IMR-90 (cell line): ENCODE measurements around the gene RNF215. TPM values are rescaled to one million over a fixed set of nuclear protein-coding genes. Genes with fewer than 3 reads are reported as not detected.

Experiments used
- ATAC-seq: fragments of 200-7000 bp; cut with Tn5 transposase; 2 replicates; pipeline ENCODE4 v1.9.1; 2020; ENCODE audit warnings: low read depth, mild to moderate bottlenecking, moderate library complexity
- BruUV-seq: library from RNA; stranded (reverse); fragments of 400-500 nt; replicated peaks from 2 replicates; lab custom pipeline; 2021; lab: Mats Ljungman, UMichigan
- CTCF ChIA-PET: fragments of 300-600 bp; formaldehyde crosslinking; extraction: SDS; loops from one replicate; lab custom pipeline; 2021; ENCODE audit warnings: antibody characterized with exemption; lab: Yijun Ruan, JAX
- POLR2A ChIA-PET: fragments of 300-600 bp; sonication (Branson Sonifier 250); formaldehyde crosslinking; loops from one replicate; lab custom pipeline; 2022; ENCODE audit warnings: antibody characterized with exemption; ENCODE audit not compliant: unreplicated experiment; lab: Charles Lee
- DNase-seq: peaks from one replicate; pipeline ENCODE4 v3.0.0; 2013
- H2AFZ ChIP-seq: replicated peaks from 2 replicates; pipeline ENCODE3; 2013; ENCODE audit warnings: low read length, mild to moderate bottlenecking; ENCODE audit not compliant: poor library complexity
- H2AK5ac ChIP-seq: 2 replicates; pipeline ENCODE4 v1.6.1; 2013; ENCODE audit warnings: low read depth, low read length, inconsistent platforms
- H2AK9ac ChIP-seq: replicated peaks from 2 replicates; pipeline ENCODE3; 2013; ENCODE audit warnings: mild to moderate bottlenecking, low read depth, low read length, moderate library complexity; ENCODE audit not compliant: poor library complexity
- H2BK120ac ChIP-seq: 2 replicates; pipeline ENCODE4 v1.6.1; 2013; ENCODE audit warnings: low read depth, low read length, inconsistent platforms
- H2BK15ac ChIP-seq: 3 replicates; pipeline ENCODE4 v1.6.1; 2013; ENCODE audit warnings: low read depth, low read length, inconsistent platforms
- H2BK20ac ChIP-seq: 2 replicates; pipeline ENCODE4 v1.6.1; 2013; ENCODE audit warnings: low read depth, mild to moderate bottlenecking, inconsistent platforms, low read length, moderate library complexity
- H2BK5ac ChIP-seq: 2 replicates; pipeline ENCODE4 v1.6.1; 2013; ENCODE audit warnings: mild to moderate bottlenecking, low read depth, low read length, inconsistent platforms; ENCODE audit not compliant: poor library complexity, severe bottlenecking
- H3K14ac ChIP-seq: replicated peaks from 2 replicates; pipeline ENCODE4 v1.6.1; 2013; ENCODE audit warnings: low read depth, low read length, inconsistent platforms
- H3K18ac ChIP-seq: 2 replicates; pipeline ENCODE4 v1.6.1; 2013; ENCODE audit warnings: low read depth, low read length, control low read depth
- H3K23ac ChIP-seq: 2 replicates; pipeline ENCODE4 v1.6.1; 2013; ENCODE audit warnings: low read depth, low read length, inconsistent platforms
- H3K27ac ChIP-seq: 2 replicates; pipeline ENCODE4 v1.5.1; 2013; ENCODE audit warnings: mild to moderate bottlenecking, control low read depth, low read length; ENCODE audit not compliant: insufficient read depth
- H3K27me3 ChIP-seq: 2 replicates; pipeline ENCODE4 v1.6.1; 2013; ENCODE audit warnings: low read length; ENCODE audit not compliant: control insufficient read depth, insufficient read depth
- H3K36me3 ChIP-seq: 2 replicates; pipeline ENCODE4 v1.6.1; 2013; ENCODE audit warnings: low read length, mixed read lengths; ENCODE audit not compliant: control insufficient read depth, insufficient read depth
- H3K4ac ChIP-seq: 2 replicates; pipeline ENCODE4 v1.6.1; 2013; ENCODE audit warnings: low read depth, low read length, inconsistent platforms
- H3K4me1 ChIP-seq: 2 replicates; pipeline ENCODE4 v1.6.1; 2013; ENCODE audit warnings: low read length, mixed read lengths; ENCODE audit not compliant: control insufficient read depth, insufficient read depth
- H3K4me2 ChIP-seq: 2 replicates; pipeline ENCODE4 v1.6.1; 2013; ENCODE audit warnings: low read depth, mild to moderate bottlenecking, control low read depth, low read length, moderate library complexity
- H3K4me3 ChIP-seq: 2 replicates; pipeline ENCODE4 v1.5.1; 2013; ENCODE audit warnings: low read depth, mild to moderate bottlenecking, control low read depth, low read length, moderate library complexity; ENCODE audit not compliant: insufficient read depth
- H3K56ac ChIP-seq: 2 replicates; pipeline ENCODE4 v1.6.1; 2013; ENCODE audit warnings: low read length, inconsistent platforms; ENCODE audit not compliant: insufficient read depth; ENCODE audit errors: extremely low read depth
- H3K79me1 ChIP-seq, 2 experiments: 2 replicates each; pipeline ENCODE4 v1.6.1; 2013; ENCODE audit warnings: low read length in 2 of 2, inconsistent platforms in 1 of 2, low read depth in 1 of 2
- H3K9ac ChIP-seq: 2 replicates; pipeline ENCODE4 v1.6.1; 2013; ENCODE audit warnings: low read depth, low read length, control low read depth
- H3K9me1 ChIP-seq: 2 replicates; pipeline ENCODE4 v1.6.1; 2013; ENCODE audit warnings: low read length, inconsistent platforms; ENCODE audit not compliant: insufficient read depth
- H3K9me3 ChIP-seq: 2 replicates; pipeline ENCODE4 v1.6.1; 2013; ENCODE audit warnings: low read length; ENCODE audit not compliant: control insufficient read depth, insufficient read depth
- H4K20me1 ChIP-seq: 2 replicates; pipeline ENCODE4 v1.6.1; 2013; ENCODE audit warnings: low read length, inconsistent platforms; ENCODE audit not compliant: insufficient read depth
- H4K5ac ChIP-seq: 2 replicates; pipeline ENCODE4 v1.6.1; 2013; ENCODE audit warnings: mild to moderate bottlenecking, low read depth, low read length, control low read depth
- H4K8ac ChIP-seq, 2 experiments: 2 replicates each; pipeline ENCODE4 v1.6.1; 2013; ENCODE audit warnings: low read depth in 2 of 2, low read length in 2 of 2, control low read depth in 1 of 2, inconsistent platforms in 1 of 2
- H4K91ac ChIP-seq: 2 replicates; pipeline ENCODE4 v1.6.1; 2013; ENCODE audit warnings: low read depth, low read length, inconsistent platforms; ENCODE audit not compliant: insufficient read depth
- BHLHE40 ChIP-seq: fragments of 150-350 bp; IDR thresholded peaks from 2 replicates; pipeline ENCODE4 v1.6.1; 2016; ENCODE audit warnings: mild to moderate bottlenecking, low read depth, low read length
- CEBPB ChIP-seq: IDR thresholded peaks from 2 replicates; pipeline ENCODE4 v1.6.1; 2012; ENCODE audit warnings: low read depth, low read length, improper control_type of control experiment
- CHD1 ChIP-seq: IDR thresholded peaks from 2 replicates; pipeline ENCODE4 v1.6.1; 2012; ENCODE audit warnings: low read depth, low read length, improper control_type of control experiment
- FOS ChIP-seq: fragments of 150-350 bp; IDR thresholded peaks from 2 replicates; pipeline ENCODE4 v1.6.1; 2016; ENCODE audit warnings: low read depth, low read length
- MXI1 ChIP-seq: IDR thresholded peaks from 2 replicates; pipeline ENCODE4 v1.6.1; 2012; ENCODE audit warnings: low read depth, mild to moderate bottlenecking, low read length, moderate library complexity, borderline replicate concordance
- POLR2A ChIP-seq: IDR thresholded peaks from 2 replicates; pipeline ENCODE4 v1.6.1; 2012; ENCODE audit warnings: mild to moderate bottlenecking, low read depth, low read length
- RAD21 ChIP-seq: IDR thresholded peaks from 2 replicates; pipeline ENCODE4 v1.6.1; 2012; ENCODE audit warnings: low read length, improper control_type of control experiment
- RCOR1 ChIP-seq: IDR thresholded peaks from 2 replicates; pipeline ENCODE4 v1.6.1; 2012; ENCODE audit warnings: mild to moderate bottlenecking, low read length, improper control_type of control experiment; ENCODE audit not compliant: insufficient replicate concordance
- RFX5 ChIP-seq: IDR thresholded peaks from 2 replicates; pipeline ENCODE4 v1.8.0; 2012; ENCODE audit warnings: low read depth, mild to moderate bottlenecking, low read length, moderate library complexity
- SMC3 ChIP-seq: fragments of 150-350 bp; IDR thresholded peaks from 2 replicates; pipeline ENCODE4 v1.6.1; 2016; ENCODE audit warnings: low read depth, mild to moderate bottlenecking, antibody characterized with exemption, low read length, moderate library complexity
- USF2 ChIP-seq: fragments of 150-350 bp; IDR thresholded peaks from 2 replicates; pipeline ENCODE4 v1.6.1; 2017; ENCODE audit warnings: mild to moderate bottlenecking, antibody characterized with exemption, low read length, low read depth
- WGBS, 2 experiments: methylation state at CpG; one replicate each; pipeline versions ENCODE4 v1.1.5 to v1.1.7; 2013; ENCODE audit warnings: missing lambda C conversion rate in 2 of 2; ENCODE audit not compliant: insufficient read length in 1 of 2; ENCODE audit errors: extremely low coverage in 2 of 2; 5-methylcytosine and 5-hydroxymethylcytosine counted together
- dilution Hi-C: fragments of 300-500 bp; cut with HindIII; formaldehyde crosslinking; loops from one replicate; pipeline ENCODE4 v1.14.3; 2018; ENCODE audit warnings: low sequenced_read_pairs; ENCODE audit not compliant: unreplicated experiment
- in situ Hi-C: fragments of 300-500 bp; cut with MboI; formaldehyde crosslinking; loops from 3 replicates; pipeline ENCODE4 v1.14.3; 2019; ENCODE audit warnings: low sequenced_read_pairs, inconsistent platforms, mixed read lengths
- intact Hi-C: fragments of 100-400 bp; cut with micrococcal nuclease; formaldehyde crosslinking; loops from 2 replicates; pipeline ENCODE4 v1.10.0; 2022
- polyA plus RNA-seq, 3 experiments: library from polyadenylated mRNA; depleted of rRNA; stranded (reverse); fragments of >200 nt; gene quantifications; 2 replicates each; pipeline ENCODE4 v1.2.3, GENCODE V29; 2012; ENCODE audit warnings: low replicate concordance in 1 of 3
- total RNA-seq: library from RNA; depleted of rRNA; stranded (reverse); fragments of >200 nt; gene quantifications from 2 replicates; pipeline ENCODE4 v1.2.3, GENCODE V29; 2012

The RNF215 gene
- total and polyA plus RNA-seq, 2 of the 4 experiments (the other 2 are of a cell fraction), result 15.8 to 21.9 TPM

- dilution Hi-C loops (no loop called here), in situ Hi-C loops (no loop called here), intact Hi-C loops (no loop called here)
- H3K79me1 ChIP-seq, result no peaks in the 10 kb centered on the region
- H3K27me3 ChIP-seq, result peaks cover 6% of the 10 kb centered on the region; the same call in 1 of the 2 replicates
- WGBS, 2 experiments, result no CpG with 5 or more reads among the region's 1 CpG
- no peak overlapping the region for H4K5ac ChIP-seq
- H2AK9ac ChIP-seq, result peak overlapping the region; percentile 47
- H3K4ac ChIP-seq, result no peak overlapping the region
- H2AFZ ChIP-seq, result no peak overlapping the region
- ChIA-PET POLR2A (no interaction called here), CTCF (no interaction called here)
- no peak overlapping the region for H4K8ac ChIP-seq
- H3K23ac ChIP-seq, result no peak overlapping the region
- no peaks in the 10 kb centered on the region for H3K9me3 ChIP-seq
- H2BK15ac ChIP-seq, result no peak overlapping the region
- TF ChIP-seq RCOR1, result no peak
- TF ChIP-seq USF2, result no peak
- TF ChIP-seq SMC3, result no peak
- no peak for TF ChIP-seq RAD21
- no peak for TF ChIP-seq RFX5
- no peak for TF ChIP-seq BHLHE40
- TF ChIP-seq FOS, result no peak
- TF ChIP-seq CEBPB, result no peak
- no peak for TF ChIP-seq MXI1
- no peak for TF ChIP-seq CHD1
- TF ChIP-seq POLR2A, result no peak
- no peak overlapping the region for H3K4me2 ChIP-seq
- H2AK5ac ChIP-seq, result no peak overlapping the region
- no peak overlapping the region for H2BK20ac ChIP-seq
- no peak overlapping the region for H3K18ac ChIP-seq
- H3K9me1 ChIP-seq, result no peaks in the 10 kb centered on the region
- ATAC-seq, result no peak
- no peaks in the 10 kb centered on the region for H3K4me1 ChIP-seq
- no peaks in the 10 kb centered on the region; the same call in 1 of the 2 replicates for H3K36me3 ChIP-seq
- no peak overlapping the region for H3K56ac ChIP-seq
- DNase-seq, result no peak
- H4K91ac ChIP-seq, result no peak overlapping the region
- no peak overlapping the region for H3K9ac ChIP-seq
- no peaks in the 10 kb centered on the region for H4K20me1 ChIP-seq
- H3K4me3 ChIP-seq, result no peak overlapping the region
- no TSS peak for BruUV-seq
- H3K27ac ChIP-seq, result no peak overlapping the region
- H2BK5ac ChIP-seq, result no peak overlapping the region
- no peak overlapping the region for H3K14ac ChIP-seq
- no peak overlapping the region for H2BK120ac ChIP-seq
Observed at GRCh38 chr22:30433773-30434172, 46.6 kb upstream of the RNF215 start.
